Mammary epithelial cell (primary cell): ENCODE results near the gene TOP3A.

Source experiments
- EZH2 ChIP-seq: IDR thresholded peaks from 2 replicates; pipeline ENCODE4 v1.6.1; 2012; ENCODE audit warnings: low read length, inconsistent platforms, borderline replicate concordance
- TF ChIP-seq, protein P1 (sequence below), 2 donors: IDR thresholded peaks in 1 of 2; conservative IDR thresholded peaks in 1 of 2; 2 replicates each; pipeline ENCODE4 v1.5.1; 2011 to 2012; ENCODE audit warnings: inconsistent platforms in 2 of 2, low read length in 2 of 2, mild to moderate bottlenecking in 2 of 2, control low read depth in 1 of 2, low read depth in 1 of 2; ENCODE audit not compliant: insufficient read depth in 1 of 2; ENCODE audit errors: extremely low read depth in 1 of 2

DNA sequence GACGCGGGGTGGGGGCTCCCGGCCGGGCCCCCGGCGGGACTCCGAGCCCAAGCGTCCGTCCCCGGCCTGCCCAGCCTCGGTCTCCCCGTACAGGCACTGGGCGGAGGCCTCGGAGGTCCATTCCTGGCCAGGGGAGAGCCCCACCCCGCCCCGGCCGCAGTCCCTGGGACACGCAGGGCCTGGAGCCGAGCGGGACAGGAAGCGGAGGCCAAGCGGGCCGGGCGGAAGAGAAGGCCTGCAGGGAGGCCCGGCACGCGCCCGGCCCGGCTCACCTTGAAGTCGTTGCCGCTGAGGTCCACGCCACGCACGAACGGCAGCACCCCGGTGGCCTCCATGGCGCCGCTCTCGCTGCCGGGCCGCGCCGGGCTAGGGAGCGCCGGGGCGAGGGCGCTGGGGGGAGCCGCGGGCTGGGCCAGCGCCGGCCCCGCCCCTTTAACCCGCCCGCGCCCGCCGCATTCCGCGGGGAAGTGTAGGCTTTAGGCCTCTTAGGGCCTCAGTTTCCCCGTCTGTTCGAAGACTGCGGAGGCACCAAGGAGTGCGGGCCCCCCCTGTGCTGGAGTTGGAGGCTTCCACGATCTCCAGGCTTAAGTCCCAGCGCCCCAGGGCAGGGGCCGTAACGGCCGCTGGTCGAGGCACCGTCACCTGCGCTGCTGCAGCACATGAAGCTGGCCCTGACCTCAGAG lies 56.3 kb downstream of the TOP3A start, which contains the start of gene FLII:
- TF ChIP-seq, protein P1, sequence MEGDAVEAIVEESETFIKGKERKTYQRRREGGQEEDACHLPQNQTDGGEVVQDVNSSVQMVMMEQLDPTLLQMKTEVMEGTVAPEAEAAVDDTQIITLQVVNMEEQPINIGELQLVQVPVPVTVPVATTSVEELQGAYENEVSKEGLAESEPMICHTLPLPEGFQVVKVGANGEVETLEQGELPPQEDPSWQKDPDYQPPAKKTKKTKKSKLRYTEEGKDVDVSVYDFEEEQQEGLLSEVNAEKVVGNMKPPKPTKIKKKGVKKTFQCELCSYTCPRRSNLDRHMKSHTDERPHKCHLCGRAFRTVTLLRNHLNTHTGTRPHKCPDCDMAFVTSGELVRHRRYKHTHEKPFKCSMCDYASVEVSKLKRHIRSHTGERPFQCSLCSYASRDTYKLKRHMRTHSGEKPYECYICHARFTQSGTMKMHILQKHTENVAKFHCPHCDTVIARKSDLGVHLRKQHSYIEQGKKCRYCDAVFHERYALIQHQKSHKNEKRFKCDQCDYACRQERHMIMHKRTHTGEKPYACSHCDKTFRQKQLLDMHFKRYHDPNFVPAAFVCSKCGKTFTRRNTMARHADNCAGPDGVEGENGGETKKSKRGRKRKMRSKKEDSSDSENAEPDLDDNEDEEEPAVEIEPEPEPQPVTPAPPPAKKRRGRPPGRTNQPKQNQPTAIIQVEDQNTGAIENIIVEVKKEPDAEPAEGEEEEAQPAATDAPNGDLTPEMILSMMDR (conservative IDR thresholded peaks at IDR 0.05 in 1 of 2, IDR thresholded peaks at IDR 0.05 in 1 of 2; ENCODE audit: extremely low read depth in 1 of 2, insufficient read depth in 1 of 2, low read depth in 1 of 2, low read length in 2 of 2) = no peak
- TF ChIP-seq EZH2 = no peak
